Suppressor macrophage treated with lipopolysaccharide for 4 hours (primary cell): ENCODE results near the gene PPFIA1.
A peak's percentile ranks its signal among the peaks of the same experiment; 100 is the strongest.
"Not testable (repeated sequence)": the region's sequence is repeated elsewhere in the genome, so short reads cannot be mapped to it uniquely, and the experiment has no call there.

Source experiments
- DNase-seq: peaks from one replicate; pipeline ENCODE4 v3.0.0-alpha.2; 2020

The PPFIA1 gene

DNA sequence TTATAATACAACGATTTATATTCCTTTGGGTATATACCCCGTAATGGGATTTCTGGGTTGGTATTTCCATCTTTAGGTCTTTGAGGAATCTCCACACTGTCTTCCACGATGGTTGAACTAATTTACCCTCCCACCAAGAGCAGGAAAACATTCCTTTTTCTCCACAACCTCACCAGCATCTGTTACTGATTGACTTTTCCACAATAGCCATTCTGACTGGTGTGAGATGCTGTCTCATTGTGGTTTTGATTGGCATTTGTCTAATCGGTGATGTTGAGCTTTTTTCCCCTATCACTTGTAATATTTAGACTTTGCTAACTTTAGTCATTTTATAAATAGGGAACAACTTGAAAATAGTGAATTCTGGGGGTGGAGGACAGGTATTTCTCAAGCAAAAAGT is 58.1 kb downstream of the PPFIA1 start:
- DNase-seq, result no peak

GRCh38 chr11:70331320-70331843 is 60.9 kb downstream of the PPFIA1 start:
- not testable (repeated sequence) for DNase-seq

GRCh38 chr11:70331901-70332300 is 61.4 kb downstream of the PPFIA1 start:
- DNase-seq, result no peak

DNA sequence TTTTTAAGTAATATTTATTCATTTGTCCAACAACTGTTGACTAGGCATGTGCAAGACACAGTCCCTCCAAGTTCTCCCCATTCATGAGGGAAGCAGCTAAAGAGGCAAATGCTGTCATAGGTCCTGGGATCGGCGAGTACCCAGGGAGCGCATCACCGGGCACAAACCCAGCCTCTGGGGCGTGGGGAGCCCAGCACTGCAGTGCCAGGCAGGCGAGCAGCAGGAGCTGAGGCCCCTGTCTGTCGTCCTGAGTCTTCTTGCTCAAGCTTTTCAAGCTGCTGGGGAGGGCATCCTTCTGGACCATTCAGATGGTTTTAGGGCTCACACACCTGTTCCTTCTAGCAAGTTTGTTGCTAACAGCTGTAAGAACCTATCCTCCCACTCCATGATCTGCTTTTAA is 62.1 kb downstream of the PPFIA1 start:
- DNase-seq, result no peak

DNA sequence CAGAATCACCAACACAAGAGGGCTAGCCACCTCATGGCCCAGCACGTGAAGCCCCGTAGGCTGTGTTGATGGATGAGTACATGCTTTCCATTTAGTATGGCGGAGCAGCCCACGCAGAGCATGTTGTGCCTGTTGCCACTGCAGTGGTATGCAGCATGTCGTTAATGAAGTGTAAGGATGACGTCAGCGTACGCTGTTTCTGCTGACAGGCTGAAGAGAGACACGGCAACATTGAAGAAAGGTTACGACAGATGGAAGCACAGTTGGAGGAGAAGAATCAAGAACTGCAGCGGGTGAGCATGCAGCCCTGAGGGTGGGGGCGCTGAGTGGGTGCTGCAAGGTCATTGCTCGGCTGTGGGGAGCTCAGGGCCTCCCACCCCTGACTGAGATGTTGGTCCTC is 62.8 kb downstream of the PPFIA1 start:
- no peak for DNase-seq

DNA sequence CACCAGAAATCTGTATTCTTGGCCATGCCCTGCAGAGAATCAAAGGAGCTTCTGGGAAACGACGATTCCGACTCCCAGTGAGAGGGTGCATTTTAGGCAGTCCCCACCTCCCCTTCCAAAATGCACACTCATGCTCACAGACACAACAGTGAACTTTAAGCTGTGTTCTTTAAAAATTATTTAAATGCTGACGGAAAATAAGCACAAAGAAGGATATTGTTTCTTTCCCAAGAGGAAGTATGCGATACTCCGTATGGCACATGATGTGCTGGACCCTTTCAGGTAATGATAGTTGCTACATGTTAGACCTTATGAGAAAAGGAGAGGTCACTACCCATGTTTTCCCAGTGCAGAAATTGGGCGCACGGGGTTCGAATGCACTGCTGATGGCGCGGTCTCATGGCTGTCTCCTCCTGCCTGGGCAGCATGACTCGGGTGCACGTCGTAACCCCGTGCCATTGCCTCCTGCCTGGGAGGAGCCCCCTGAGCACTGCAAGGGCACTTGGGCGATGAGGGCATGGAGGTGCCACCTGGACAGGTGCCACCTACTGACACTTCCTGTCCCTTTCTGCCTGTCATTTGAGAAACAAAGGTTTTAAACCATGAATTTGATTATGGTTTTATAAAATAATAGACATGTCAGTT is 64.0 kb downstream of the PPFIA1 start:
- DNase-seq, result no peak

DNA sequence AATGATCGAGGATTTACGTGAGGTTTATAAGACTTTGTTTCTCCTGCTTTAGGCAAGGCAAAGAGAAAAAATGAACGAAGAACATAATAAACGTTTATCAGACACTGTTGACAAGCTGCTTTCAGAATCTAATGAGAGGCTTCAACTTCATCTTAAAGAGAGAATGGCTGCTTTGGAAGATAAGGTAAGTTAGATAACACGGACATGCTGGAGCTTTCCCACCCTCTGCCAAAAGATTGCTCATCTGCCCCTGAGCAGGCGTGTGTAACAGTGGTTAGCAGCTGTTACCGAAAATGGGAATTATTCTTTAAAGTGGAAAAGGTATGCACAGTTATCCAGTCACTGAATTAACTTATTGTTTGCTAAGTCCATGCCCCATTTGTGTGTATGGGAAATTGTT is 65.0 kb downstream of the PPFIA1 start:
- no peak for DNase-seq

DNA sequence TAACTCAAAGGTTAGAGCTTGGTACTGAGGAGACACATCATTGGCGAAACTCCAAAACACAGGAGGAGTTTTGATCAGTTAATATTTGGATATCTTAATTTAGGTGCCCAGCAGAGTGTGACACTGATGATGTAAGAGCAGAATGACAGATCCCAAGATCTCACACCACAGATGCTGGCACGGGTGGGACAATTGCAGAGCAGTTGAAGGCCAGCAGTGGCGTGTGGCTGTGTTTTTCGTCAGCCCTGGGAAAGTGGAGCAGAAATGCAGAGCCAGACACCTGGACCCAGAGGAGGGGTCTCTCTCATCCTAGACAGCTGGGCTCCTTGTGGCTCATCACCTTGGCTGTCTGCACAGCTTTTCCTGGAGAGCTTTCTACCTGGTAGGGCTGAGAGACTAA is 68.1 kb downstream of the PPFIA1 start:
- DNase-seq, result no peak

- DNase-seq, result no peak
Measured at GRCh38 chr11:70339066-70339465, 68.6 kb downstream of the PPFIA1 start.

GRCh38 chr11:70341881-70342429 is 71.5 kb downstream of the PPFIA1 start:
- DNase-seq, result no peak

DNA sequence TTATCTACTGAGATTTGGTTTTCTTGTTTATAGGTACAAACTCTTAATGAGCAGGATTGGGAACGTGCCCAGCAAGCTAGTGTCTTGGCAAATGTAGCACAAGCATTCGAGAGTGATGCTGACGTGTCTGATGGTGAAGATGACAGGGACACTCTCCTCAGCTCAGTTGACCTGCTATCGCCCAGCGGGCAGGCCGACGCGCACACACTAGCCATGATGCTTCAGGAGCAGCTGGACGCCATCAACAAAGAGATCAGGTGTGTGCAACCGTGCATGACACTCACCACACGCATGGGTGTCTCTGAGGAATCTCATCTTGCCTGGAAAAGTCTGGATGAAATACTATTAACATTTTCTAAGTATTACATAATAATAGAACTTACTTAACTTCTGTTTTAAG is 73.1 kb downstream of the PPFIA1 start:
- DNase-seq, result no peak

- no peak for DNase-seq
Measured at GRCh38 chr11:70348191-70348590, 77.7 kb downstream of the PPFIA1 start.

DNA sequence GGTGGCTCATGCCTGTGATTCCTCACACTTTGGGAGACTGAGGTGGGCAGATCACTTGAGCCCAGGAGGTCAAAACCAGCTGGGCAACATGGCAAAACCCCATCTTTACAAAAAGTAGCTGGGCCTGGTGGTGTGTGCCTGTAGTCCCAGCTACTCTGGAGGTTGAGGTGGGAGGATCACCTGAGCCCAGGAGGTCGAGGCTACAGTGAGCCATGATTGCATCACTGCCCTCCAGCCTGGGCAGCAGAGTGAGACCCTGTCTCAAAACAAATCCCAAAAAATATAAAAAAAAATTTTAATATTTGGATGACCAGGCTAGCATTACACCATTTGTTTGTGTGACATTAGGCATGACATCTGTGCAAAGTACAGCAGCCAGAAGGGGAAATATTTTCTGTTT is 78.1 kb downstream of the PPFIA1 start:
- no peak for DNase-seq

- DNase-seq, result no peak
Measured at GRCh38 chr11:70351646-70352045, 81.2 kb downstream of the PPFIA1 start.

GRCh38 chr11:70352100-70352499 is 81.6 kb downstream of the PPFIA1 start:
- DNase-seq, result no peak

DNA sequence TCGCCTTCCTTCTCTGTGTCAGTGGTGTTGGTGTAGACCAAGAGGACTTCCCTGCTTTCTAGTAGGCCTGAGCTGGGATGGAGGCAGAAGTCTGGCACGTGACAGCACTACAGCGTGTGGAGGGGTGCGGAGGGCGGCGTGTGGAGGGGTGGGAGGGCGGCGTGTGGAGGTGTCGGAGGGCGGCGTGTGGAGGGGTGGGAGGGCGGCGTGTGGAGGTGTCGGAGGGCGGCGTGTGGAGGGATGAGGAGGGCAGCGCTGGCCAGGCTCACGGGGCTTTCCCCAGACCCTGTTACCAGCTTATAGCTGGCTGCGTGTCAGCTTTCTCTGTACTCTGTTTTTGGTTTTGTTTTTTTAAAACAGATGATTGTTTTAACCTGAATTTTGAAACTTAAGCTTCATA is 82.1 kb downstream of the PPFIA1 start:
- DNase-seq, result no peak

- DNase-seq, result no peak
Measured at GRCh38 chr11:70353329-70353728, 82.8 kb downstream of the PPFIA1 start.

GRCh38 chr11:70353900-70354568 is 83.5 kb downstream of the PPFIA1 start:
- no peak for DNase-seq

DNA sequence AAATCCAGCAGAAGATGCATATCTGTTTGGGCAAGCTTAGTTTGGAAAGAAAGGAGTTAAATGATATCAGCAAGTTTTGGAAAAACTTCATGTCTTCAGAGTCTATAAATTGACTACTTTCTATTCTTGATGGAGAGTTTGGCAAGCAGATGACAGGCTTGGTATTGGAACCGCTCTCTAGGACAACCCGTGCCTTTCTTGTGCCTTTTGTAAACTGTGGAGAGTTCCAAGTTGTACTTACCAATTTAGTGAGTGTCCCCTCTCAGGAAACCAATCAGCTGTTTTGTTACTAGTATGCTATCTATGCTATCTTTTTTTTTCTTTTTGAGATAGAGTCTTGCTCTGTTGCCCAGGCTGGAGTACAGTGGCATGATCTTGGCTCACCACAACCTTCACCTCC is 84.1 kb downstream of the PPFIA1 start:
- DNase-seq, result no peak

DNA sequence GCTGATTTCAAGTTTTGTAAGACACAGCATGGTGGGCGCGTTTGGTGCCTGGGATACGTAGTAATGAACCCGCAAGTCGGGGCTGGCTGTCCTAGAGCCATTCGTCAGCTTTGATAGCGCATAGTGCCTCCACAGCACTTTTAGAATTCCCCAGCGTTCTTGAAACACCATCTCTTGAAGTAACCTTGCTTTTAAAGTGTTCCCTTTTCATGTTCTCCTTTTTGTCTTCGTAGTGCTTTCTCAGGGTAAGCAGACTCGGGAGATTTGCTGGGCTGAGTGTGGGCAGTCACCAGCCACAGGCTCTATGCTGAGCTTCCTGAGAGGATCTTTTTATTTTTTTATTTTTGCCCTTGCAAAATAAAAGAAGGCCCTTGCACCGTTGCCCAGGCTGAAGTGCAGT is 88.3 kb downstream of the PPFIA1 start:
- DNase-seq, result peak; percentile 71

DNA sequence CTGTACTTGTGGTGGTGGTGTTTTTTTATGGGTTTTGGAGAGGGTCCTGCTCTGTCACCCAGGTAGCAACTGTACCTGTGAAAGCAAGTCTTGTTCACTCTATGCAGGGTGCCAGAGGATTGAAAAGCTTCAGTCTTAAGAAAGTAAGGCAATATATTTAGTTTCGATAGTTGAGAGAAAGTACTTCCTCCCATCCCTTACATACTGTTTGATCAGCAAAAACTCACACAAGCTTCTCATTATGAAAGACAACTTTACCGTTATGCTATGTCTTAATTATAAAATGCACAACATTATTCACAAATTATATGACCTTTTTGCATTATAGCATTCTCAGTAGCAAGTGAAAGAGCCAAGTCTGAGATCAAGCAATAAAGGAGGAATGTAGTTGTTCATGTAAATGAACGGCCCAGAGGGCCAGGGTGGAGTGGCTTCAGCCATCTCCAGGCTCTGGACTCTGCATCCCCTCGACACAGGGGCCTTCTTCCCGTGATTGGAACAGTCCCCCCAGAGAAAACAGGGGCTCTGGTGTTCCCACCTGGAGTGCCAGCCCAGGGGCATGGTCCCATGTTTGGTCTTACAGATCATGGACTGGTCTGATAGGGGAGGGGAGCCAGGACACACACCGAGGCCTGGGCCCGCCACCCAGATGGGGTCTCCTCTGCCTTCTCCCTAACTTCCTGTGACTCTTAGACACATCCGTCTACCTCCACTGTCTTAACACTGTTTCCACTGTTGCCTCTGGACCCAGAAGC is 89.1 kb downstream of the PPFIA1 start:
- peak; percentile 12 for DNase-seq

GRCh38 chr11:70360211-70360610 is 89.7 kb downstream of the PPFIA1 start:
- no peak for DNase-seq

GRCh38 chr11:70364178-70364577 is 93.7 kb downstream of the PPFIA1 start:
- DNase-seq, result no peak
